Panc1 (cell line): Measurements from ENCODE around the gene KCNT1. TPM values are rescaled to one million over a fixed set of nuclear protein-coding genes. Genes with fewer than 3 reads are reported as not detected.

ENCODE experiments used
- ATAC-seq: fragments of 200-7000 bp; cut with Tn5 transposase; 2 replicates; pipeline ENCODE4 v1.9.1; 2020; ENCODE audit warnings: mild to moderate bottlenecking, moderate library complexity
- BruUV-seq: library from RNA; stranded (reverse); fragments of 400-500 nt; replicated peaks from 2 replicates; lab custom pipeline; 2021; lab: Mats Ljungman, UMichigan
- CTCF ChIA-PET: fragments of 300-600 bp; sonication (Branson Sonifier 250); formaldehyde crosslinking; loops from one replicate; lab custom pipeline; 2022; ENCODE audit warnings: antibody characterized with exemption; lab: Charles Lee
- POLR2A ChIA-PET: fragments of 300-600 bp; sonication (Branson Sonifier 250); formaldehyde crosslinking; loops from one replicate; lab custom pipeline; 2022; ENCODE audit warnings: antibody characterized with exemption; lab: Charles Lee
- DNase-seq: peaks from one replicate; pipeline ENCODE4 v3.0.0-alpha.2; 2010; ENCODE audit warnings: low read depth, low spot score
- H3K27ac ChIP-seq: 2 replicates; pipeline ENCODE4 v1.5.1; 2011; ENCODE audit warnings: mild to moderate bottlenecking, low read length, inconsistent platforms
- H3K27me3 ChIP-seq: fragments of 200-500 bp; sonication (Bioruptor generic); 2 replicates; pipeline ENCODE4 v1.6.0; 2014; ENCODE audit warnings: low read length, inconsistent platforms; ENCODE audit not compliant: control insufficient read depth, insufficient read depth
- H3K36me3 ChIP-seq: fragments of 200-500 bp; sonication (Bioruptor generic); 2 replicates; pipeline ENCODE4 v1.5.1; 2014; ENCODE audit warnings: inconsistent platforms, mild to moderate bottlenecking, low read length, moderate library complexity; ENCODE audit not compliant: control insufficient read depth, insufficient read depth
- H3K4me1 ChIP-seq: 2 replicates; pipeline ENCODE4 v1.5.1; 2011; ENCODE audit warnings: inconsistent platforms, mild to moderate bottlenecking, low read length, moderate library complexity; ENCODE audit not compliant: control insufficient read depth, insufficient read depth
- H3K4me3 ChIP-seq, 2 experiments: 2 replicates each; pipeline ENCODE4 v1.5.1; 2011 to 2012; ENCODE audit warnings: low read depth in 2 of 2, low read length in 2 of 2, mild to moderate bottlenecking in 2 of 2, inconsistent platforms in 1 of 2, moderate library complexity in 1 of 2
- H3K9me3 ChIP-seq: fragments of 200-500 bp; sonication (Bioruptor generic); 2 replicates; pipeline ENCODE4 v1.5.1; 2014; ENCODE audit warnings: low read depth, mild to moderate bottlenecking, inconsistent platforms, low read length, moderate library complexity; ENCODE audit not compliant: control insufficient read depth, insufficient read depth
- POLR2AphosphoS5 ChIP-seq: IDR thresholded peaks from 2 replicates; pipeline ENCODE4 v1.6.1; 2012; ENCODE audit warnings: mild to moderate bottlenecking, low read depth, low read length, moderate library complexity
- SIN3A ChIP-seq: IDR thresholded peaks from 2 replicates; pipeline ENCODE4 v1.6.1; 2012; ENCODE audit warnings: low read depth, mild to moderate bottlenecking, low read length, moderate library complexity, borderline replicate concordance; ENCODE audit not compliant: insufficient read depth
- TCF7L2 ChIP-seq: IDR thresholded peaks from 2 replicates; pipeline ENCODE4 v1.6.1; 2011; ENCODE audit warnings: mild to moderate bottlenecking, low read depth, low read length, inconsistent platforms
- in situ Hi-C: cut with HindIII; loops from 2 replicates; pipeline ENCODE4 v1.10.0; 2016; ENCODE audit warnings: low sequenced_read_pairs, low pct_unique_long_range_greater_than_20kb
- intact Hi-C: fragments of 100-400 bp; cut with micrococcal nuclease; formaldehyde crosslinking; loops from one replicate; pipeline ENCODE4 v1.10.0; 2022; ENCODE audit not compliant: unreplicated experiment
- total RNA-seq: library from RNA; stranded (reverse); gene quantifications from one replicate; pipeline ENCODE4 v1.2.1, GENCODE V29; 2021; ENCODE audit not compliant: unreplicated experiment
- TF ChIP-seq, protein P1 (sequence below), 2 experiments: IDR thresholded peaks; 2 replicates each; pipeline ENCODE4 v1.6.1; 2011 to 2012; ENCODE audit warnings: low read depth in 2 of 2, control low read depth in 1 of 2, low read length in 1 of 2, mild to moderate bottlenecking in 1 of 2, moderate library complexity in 1 of 2; ENCODE audit not compliant: insufficient read depth in 1 of 2
- TF ChIP-seq, protein P2 (sequence below): fragments of 450-650 bp; IDR thresholded peaks from 2 replicates; pipeline ENCODE4 v1.5.1; 2017; ENCODE audit warnings: mild to moderate bottlenecking

Gene KCNT1
- total RNA-seq, 1 experiment from 2014 or later = not detected

DNA sequence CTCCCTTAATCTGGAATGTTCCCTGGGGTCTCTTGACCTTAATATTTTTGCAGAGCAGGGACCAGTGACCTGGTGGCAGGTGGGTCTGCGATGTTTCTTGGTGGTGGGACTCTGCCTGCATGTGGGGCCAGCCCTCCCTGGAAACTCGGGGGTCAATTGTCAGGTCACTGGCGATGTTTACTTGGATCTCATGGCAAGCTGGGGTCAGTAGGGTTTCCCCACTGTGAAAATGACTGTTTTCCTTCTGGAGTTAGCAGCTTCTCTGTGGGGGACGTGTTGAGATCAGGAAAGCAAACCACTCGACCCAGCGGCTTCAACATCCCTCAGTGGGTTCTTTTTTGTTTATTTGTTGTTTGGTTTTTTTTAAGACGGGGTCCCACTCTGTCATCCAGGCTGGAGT, 73.9 kb downstream of the KCNT1 start:
- no TSS peak for BruUV-seq
- no peak overlapping the region for H3K4me3 ChIP-seq

GRCh38 chr9:135776893-135777622, 75.1 kb downstream of the KCNT1 start:
- intact Hi-C loops = no loop called here
- Histone ChIP-seq H3K27me3 (no peaks in the 10 kb centered on the region), H3K4me3 (no peak overlapping the region), H3K4me1 (no peaks in the 10 kb centered on the region), H3K9me3 (no peaks in the 10 kb centered on the region), H3K36me3 (no peaks in the 10 kb centered on the region), H3K27ac (no peak overlapping the region)
- no TSS peak for BruUV-seq
- ChIA-PET CTCF (no interaction called here), POLR2A (interaction anchor here (0.7 kb wide), 1 partner anchor 1166 kb away, joined by 4 read pairs; no protein-coding TSS in a partner anchor)
- TF ChIP-seq, protein P1, sequence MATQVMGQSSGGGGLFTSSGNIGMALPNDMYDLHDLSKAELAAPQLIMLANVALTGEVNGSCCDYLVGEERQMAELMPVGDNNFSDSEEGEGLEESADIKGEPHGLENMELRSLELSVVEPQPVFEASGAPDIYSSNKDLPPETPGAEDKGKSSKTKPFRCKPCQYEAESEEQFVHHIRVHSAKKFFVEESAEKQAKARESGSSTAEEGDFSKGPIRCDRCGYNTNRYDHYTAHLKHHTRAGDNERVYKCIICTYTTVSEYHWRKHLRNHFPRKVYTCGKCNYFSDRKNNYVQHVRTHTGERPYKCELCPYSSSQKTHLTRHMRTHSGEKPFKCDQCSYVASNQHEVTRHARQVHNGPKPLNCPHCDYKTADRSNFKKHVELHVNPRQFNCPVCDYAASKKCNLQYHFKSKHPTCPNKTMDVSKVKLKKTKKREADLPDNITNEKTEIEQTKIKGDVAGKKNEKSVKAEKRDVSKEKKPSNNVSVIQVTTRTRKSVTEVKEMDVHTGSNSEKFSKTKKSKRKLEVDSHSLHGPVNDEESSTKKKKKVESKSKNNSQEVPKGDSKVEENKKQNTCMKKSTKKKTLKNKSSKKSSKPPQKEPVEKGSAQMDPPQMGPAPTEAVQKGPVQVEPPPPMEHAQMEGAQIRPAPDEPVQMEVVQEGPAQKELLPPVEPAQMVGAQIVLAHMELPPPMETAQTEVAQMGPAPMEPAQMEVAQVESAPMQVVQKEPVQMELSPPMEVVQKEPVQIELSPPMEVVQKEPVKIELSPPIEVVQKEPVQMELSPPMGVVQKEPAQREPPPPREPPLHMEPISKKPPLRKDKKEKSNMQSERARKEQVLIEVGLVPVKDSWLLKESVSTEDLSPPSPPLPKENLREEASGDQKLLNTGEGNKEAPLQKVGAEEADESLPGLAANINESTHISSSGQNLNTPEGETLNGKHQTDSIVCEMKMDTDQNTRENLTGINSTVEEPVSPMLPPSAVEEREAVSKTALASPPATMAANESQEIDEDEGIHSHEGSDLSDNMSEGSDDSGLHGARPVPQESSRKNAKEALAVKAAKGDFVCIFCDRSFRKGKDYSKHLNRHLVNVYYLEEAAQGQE (IDR thresholded peaks at IDR 0.05; ENCODE audit: insufficient read depth in 1 of 2, low read depth in 2 of 2, low read length in 1 of 2) = no peak
- TF ChIP-seq, protein P2, sequence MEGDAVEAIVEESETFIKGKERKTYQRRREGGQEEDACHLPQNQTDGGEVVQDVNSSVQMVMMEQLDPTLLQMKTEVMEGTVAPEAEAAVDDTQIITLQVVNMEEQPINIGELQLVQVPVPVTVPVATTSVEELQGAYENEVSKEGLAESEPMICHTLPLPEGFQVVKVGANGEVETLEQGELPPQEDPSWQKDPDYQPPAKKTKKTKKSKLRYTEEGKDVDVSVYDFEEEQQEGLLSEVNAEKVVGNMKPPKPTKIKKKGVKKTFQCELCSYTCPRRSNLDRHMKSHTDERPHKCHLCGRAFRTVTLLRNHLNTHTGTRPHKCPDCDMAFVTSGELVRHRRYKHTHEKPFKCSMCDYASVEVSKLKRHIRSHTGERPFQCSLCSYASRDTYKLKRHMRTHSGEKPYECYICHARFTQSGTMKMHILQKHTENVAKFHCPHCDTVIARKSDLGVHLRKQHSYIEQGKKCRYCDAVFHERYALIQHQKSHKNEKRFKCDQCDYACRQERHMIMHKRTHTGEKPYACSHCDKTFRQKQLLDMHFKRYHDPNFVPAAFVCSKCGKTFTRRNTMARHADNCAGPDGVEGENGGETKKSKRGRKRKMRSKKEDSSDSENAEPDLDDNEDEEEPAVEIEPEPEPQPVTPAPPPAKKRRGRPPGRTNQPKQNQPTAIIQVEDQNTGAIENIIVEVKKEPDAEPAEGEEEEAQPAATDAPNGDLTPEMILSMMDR = no peak
- TF ChIP-seq TCF7L2 = no peak
- in situ Hi-C loops = no loop called here
- no peak for ATAC-seq
- DNase-seq = no peak

More for the DNA sequence above, 73.9 kb downstream of the KCNT1 start:
- in situ Hi-C loops = no loop called here
- CTCF ChIA-PET = no interaction called here
- ATAC-seq (no peak), DNase-seq (no peak)
- intact Hi-C loops = no loop called here
- no peaks in the 10 kb centered on the region for H3K27me3 ChIP-seq
- no peaks in the 10 kb centered on the region for H3K9me3 ChIP-seq
- no peak overlapping the region for H3K27ac ChIP-seq
- TF ChIP-seq SIN3A (no peak), POLR2AphosphoS5 (no peak), TCF7L2 (no peak)
- TF ChIP-seq, protein P1 (IDR thresholded peaks at IDR 0.05; ENCODE audit: insufficient read depth in 1 of 2, low read depth in 2 of 2, low read length in 1 of 2) = no peak
- TF ChIP-seq, protein P2 = no peak
- H3K36me3 ChIP-seq = no peaks in the 10 kb centered on the region
- no peaks in the 10 kb centered on the region for H3K4me1 ChIP-seq
- POLR2A ChIA-PET = no interaction called here
